Activated CD4-positive, alpha-beta T cell treated with anti-CD3 and anti-CD28 coated beads, Interleukin-2, amount 10 ng/mL, durations not matched to agents 7 days and 5 days (primary cell): ENCODE measurements around the gene MYO16. TPM values are rescaled to one million over a fixed set of nuclear protein-coding genes. Genes with fewer than 3 reads are reported as not detected.

Experiments
- CTCF ChIA-PET: fragments of 350-600 bp; sonication (Branson Sonifier 250); formaldehyde crosslinking; loops from one replicate; lab custom pipeline; 2021; ENCODE audit warnings: antibody characterized with exemption; lab: Charles Lee
- POLR2A ChIA-PET: fragments of 350-600 bp; sonication (Branson Sonifier 250); formaldehyde crosslinking; loops from one replicate; lab custom pipeline; 2021; ENCODE audit warnings: antibody characterized with exemption; lab: Charles Lee
- DNase-seq: peaks from one replicate; pipeline ENCODE4 v3.0.0-alpha.2; 2020
- H3K27ac Mint-ChIP-seq: one replicate; pipeline ENCODE4 v1.8.0; 2021; ENCODE audit warnings: mild to moderate bottlenecking, moderate library complexity, mixed read lengths
- H3K27me3 Mint-ChIP-seq: one replicate; pipeline ENCODE4 v1.8.0; 2021; ENCODE audit warnings: mixed read lengths
- H3K36me3 Mint-ChIP-seq: one replicate; pipeline ENCODE4 v1.8.0; 2021; ENCODE audit warnings: low read depth, mixed read lengths
- H3K4me1 Mint-ChIP-seq: one replicate; pipeline ENCODE4 v1.8.0; 2021; ENCODE audit warnings: mixed read lengths
- H3K4me3 Mint-ChIP-seq: one replicate; pipeline ENCODE4 v1.8.0; 2021; ENCODE audit warnings: mild to moderate bottlenecking, moderate library complexity, mixed read lengths
- H3K9me3 Mint-ChIP-seq: one replicate; pipeline ENCODE4 v1.8.0; 2021; ENCODE audit warnings: mixed read lengths
- total RNA-seq, 2 experiments: library from RNA; stranded (reverse); gene quantifications; one replicate each; pipeline ENCODE4 v1.2.3, GENCODE V29; 2021

MYO16 gene
- total RNA-seq, 2 experiments from 2014 or later, result not detected

DNA sequence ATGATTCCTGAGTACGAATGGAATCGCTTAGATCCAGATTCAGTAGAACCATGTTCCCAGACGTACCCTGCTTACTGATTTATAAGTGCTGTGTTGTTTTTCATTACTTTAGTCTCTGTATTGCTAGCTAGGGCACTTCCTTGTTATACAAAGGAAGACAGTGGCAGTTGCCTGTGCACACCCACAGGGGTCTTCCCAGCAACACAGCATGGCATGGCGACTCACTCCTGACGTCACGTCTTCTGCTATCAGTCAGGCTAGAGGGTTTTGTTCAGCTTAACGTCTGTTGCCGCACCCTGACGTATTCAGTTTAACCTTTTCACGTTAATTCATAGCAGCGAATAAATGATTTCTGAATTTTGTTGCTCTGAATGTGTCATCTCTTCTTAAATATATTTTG lies 295.1 kb downstream of the MYO16 start:
- H3K4me3 Mint-ChIP-seq, result no peak overlapping the region
- H3K9me3 Mint-ChIP-seq, result no peaks in the 10 kb centered on the region
- no peak overlapping the region for H3K27ac Mint-ChIP-seq
- H3K4me1 Mint-ChIP-seq, result peaks cover 2% of the 10 kb centered on the region
- DNase-seq, result no peak
- CTCF ChIA-PET, result interaction anchor here (0.6 kb wide), 1 partner anchor 1161 kb away, joined by 3 read pairs; no protein-coding TSS in a partner anchor
- H3K36me3 Mint-ChIP-seq, result no peaks in the 10 kb centered on the region
- peaks cover 4% of the 10 kb centered on the region for H3K27me3 Mint-ChIP-seq
- POLR2A ChIA-PET, result no interaction called here

DNA sequence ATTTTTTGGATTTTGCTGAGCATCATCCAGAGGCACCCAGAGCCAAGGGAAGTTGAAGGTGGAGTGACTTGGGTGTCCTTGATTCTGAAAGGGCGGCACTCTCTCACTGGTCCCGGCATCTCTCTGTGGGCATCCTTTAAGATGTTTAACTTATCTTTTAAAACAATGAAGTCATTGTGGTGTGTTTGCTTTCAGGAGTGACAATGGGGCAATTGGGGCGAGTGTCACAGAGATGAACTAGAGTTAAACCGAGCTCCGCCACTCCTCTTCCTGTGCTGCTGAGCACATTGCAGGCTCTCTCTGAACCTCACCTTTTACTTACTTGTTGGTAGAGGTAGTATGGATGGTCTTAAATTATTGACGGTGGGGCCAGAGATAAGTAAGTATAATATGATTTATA lies 295.7 kb downstream of the MYO16 start:
- Mint-ChIP-seq H3K9me3 (no peaks in the 10 kb centered on the region), H3K27ac (no peak overlapping the region), H3K27me3 (peaks cover 6% of the 10 kb centered on the region), H3K4me1 (peaks cover 2% of the 10 kb centered on the region), H3K36me3 (no peaks in the 10 kb centered on the region), H3K4me3 (no peak overlapping the region)
- ChIA-PET POLR2A (no interaction called here), CTCF (no interaction called here)
- DNase-seq, result no peak

DNA sequence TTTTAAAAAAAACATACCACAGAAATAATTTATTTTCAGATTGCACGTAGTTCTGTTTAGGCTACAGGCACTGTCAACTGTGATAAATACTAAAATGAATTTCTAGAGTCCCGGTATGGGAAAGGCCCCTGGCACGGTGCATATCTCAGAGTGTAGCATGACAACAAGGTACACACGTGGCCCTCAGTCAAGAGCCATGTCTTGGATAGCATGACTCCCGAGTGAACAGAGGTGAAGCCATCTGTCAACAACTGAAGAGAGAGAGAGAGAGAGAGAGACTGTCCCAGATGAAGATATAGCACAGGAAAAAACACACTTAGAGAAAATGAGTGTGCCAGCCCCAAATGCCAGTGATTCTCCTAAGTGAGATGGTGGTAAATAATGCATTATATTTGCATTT lies 297.5 kb downstream of the MYO16 start:
- no peaks in the 10 kb centered on the region for H3K36me3 Mint-ChIP-seq
- H3K27me3 Mint-ChIP-seq, result peaks cover 13% of the 10 kb centered on the region
- no peak overlapping the region for H3K4me3 Mint-ChIP-seq
- H3K27ac Mint-ChIP-seq, result no peak overlapping the region
- no peaks in the 10 kb centered on the region for H3K9me3 Mint-ChIP-seq
- DNase-seq, result no peak
- H3K4me1 Mint-ChIP-seq, result no peaks in the 10 kb centered on the region
- CTCF ChIA-PET, result no interaction called here
- POLR2A ChIA-PET, result no interaction called here

DNA sequence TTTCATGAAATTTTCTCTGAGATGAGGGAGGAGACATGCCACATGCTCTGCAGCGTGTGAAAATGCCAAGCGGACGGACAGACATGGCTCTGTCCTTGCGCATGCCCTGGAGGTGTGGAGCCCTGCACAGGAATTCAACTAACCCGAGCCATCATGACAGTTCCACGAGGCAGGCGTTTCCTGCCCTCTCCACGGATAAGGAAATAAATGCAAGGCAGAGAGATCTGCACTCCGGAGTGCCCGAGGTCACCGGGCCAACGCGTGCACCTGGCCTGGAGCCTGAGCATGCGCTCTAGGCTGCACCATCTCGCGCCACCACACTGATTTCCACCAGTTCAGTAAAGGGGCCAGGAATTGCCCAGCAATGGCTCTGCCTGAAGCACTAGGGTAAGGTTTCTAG lies 298.2 kb downstream of the MYO16 start:
- Mint-ChIP-seq H3K9me3 (no peaks in the 10 kb centered on the region), H3K27ac (no peak overlapping the region), H3K4me1 (no peaks in the 10 kb centered on the region), H3K27me3 (peaks cover 14% of the 10 kb centered on the region), H3K36me3 (no peaks in the 10 kb centered on the region), H3K4me3 (no peak overlapping the region)
- ChIA-PET CTCF (no interaction called here), POLR2A (no interaction called here)
- DNase-seq, result no peak

DNA sequence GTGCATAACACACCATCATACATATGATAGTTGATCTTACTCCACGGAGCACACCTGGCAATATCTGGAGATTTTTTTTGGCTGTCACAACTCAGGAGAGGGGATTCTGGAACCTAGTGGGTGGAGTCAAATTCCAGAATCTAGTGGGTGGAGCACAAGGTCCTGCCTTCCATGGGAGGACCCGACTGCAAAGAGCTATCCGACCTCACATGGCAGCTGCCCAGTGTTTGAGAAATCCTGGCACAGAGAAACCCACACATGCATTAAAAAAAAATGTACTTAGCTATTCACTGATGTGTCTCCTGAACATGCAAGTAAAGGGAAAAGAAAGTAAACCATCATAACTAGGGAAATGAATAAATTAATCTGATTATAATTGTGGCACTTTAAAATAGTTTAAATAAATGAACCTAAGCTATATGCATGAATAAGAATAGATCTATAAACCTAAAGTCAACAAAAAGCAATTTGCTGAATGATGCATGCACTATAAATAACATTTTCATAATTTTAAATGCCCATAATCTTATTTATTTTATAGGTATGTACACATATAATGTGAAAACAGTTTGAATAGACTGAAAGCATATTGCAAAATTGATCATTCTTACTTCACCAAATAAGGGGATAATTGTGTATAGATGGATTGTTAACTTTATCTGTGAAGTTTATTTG lies 300.3 kb downstream of the MYO16 start:
- Mint-ChIP-seq H3K27me3 (peaks cover 15% of the 10 kb centered on the region), H3K9me3 (no peaks in the 10 kb centered on the region), H3K4me1 (no peaks in the 10 kb centered on the region), H3K36me3 (no peaks in the 10 kb centered on the region), H3K27ac (no peak overlapping the region), H3K4me3 (no peak overlapping the region)
- no peak for DNase-seq
- ChIA-PET CTCF (no interaction called here), POLR2A (no interaction called here)

DNA sequence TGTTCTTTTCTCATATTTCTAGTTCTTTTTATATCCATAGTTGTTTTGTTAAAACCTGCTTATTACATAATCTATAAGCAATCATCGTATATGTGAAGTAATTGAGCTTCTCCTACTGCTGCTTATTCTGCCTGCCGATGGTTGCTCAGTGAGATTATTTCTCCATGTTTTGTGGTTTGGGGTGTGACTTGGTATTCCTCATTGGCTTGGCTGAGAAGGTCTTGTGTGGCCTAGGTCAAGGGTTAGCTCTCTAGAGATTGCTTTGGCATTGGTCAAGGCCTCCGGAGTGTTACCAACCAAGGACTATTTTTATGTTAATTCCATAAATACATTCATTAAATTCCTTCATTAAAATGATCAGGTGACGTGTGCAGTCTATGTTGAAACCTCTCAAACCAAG lies 302.8 kb downstream of the MYO16 start:
- Mint-ChIP-seq H3K27me3 (peaks cover 25% of the 10 kb centered on the region), H3K9me3 (no peaks in the 10 kb centered on the region), H3K4me1 (no peaks in the 10 kb centered on the region), H3K4me3 (no peak overlapping the region), H3K27ac (no peak overlapping the region), H3K36me3 (no peaks in the 10 kb centered on the region)
- no peak for DNase-seq
- ChIA-PET POLR2A (no interaction called here), CTCF (no interaction called here)

DNA sequence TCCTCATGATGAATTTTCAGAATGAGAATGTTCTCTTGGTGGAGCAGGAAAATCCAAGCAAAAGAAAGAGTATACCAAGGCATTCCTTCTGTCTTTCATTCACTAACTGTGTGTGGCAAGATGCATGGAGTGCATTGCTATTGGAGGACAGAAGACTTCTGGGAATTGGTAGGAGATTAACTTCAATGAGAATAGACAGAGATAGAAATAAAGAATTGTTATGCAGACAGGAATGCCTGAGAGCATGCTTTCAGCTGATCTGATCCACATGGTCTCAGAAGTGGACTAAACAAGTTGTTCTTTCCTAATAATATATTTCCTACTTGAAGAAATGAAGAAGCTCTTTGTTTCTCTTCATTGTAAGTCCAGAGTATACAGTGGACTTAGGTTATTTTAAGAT lies 303.6 kb downstream of the MYO16 start:
- H3K36me3 Mint-ChIP-seq, result no peaks in the 10 kb centered on the region
- no peaks in the 10 kb centered on the region for H3K4me1 Mint-ChIP-seq
- H3K27me3 Mint-ChIP-seq, result peaks cover 26% of the 10 kb centered on the region
- ChIA-PET CTCF (no interaction called here), POLR2A (no interaction called here)
- H3K9me3 Mint-ChIP-seq, result no peaks in the 10 kb centered on the region
- H3K27ac Mint-ChIP-seq, result no peak overlapping the region
- H3K4me3 Mint-ChIP-seq, result no peak overlapping the region
- no peak for DNase-seq

DNA sequence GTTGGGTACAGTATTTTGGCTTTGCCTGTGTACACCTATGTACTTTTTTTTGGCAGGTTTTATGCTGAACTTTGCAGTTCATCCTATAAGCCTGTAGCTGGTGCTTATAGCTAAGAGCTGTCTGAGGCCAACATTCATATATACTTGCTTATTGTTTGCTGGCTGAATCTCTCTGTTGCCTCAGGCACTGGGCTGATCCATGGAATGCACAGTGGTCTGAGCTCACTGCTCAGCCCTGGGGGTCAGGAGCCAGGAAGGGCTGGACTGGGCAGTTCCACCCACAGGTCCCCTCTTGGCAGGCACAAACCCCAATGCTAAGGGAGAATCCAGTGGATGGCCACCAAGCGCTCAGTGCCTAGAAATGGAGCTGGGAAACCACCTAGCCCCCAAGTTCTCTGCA lies 308.7 kb downstream of the MYO16 start:
- ChIA-PET CTCF (no interaction called here), POLR2A (no interaction called here)
- H3K27ac Mint-ChIP-seq, result no peak overlapping the region
- DNase-seq, result no peak
- H3K4me1 Mint-ChIP-seq, result no peaks in the 10 kb centered on the region
- H3K9me3 Mint-ChIP-seq, result no peaks in the 10 kb centered on the region
- peaks cover 15% of the 10 kb centered on the region for H3K27me3 Mint-ChIP-seq
- no peaks in the 10 kb centered on the region for H3K36me3 Mint-ChIP-seq
- H3K4me3 Mint-ChIP-seq, result no peak overlapping the region

DNA sequence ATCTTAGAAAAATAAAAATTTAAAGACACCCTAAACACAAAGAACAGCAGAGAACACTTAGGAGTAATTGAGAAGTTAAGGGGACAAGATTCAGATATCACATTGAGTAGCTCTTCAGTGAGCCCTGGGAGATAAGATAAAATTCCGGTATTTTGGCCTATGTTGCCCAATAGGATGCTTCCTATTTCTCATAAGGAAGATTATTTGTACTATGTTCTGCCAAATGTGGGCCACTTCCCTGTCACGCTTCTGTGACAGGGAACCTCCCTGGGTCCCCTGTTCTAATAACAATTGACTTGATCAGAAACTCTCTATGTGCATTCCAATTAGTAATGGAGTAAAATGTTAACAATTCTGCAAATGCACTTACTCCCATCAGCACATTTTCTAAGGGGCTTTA lies 310.7 kb downstream of the MYO16 start:
- H3K4me1 Mint-ChIP-seq, result no peaks in the 10 kb centered on the region
- no peak overlapping the region for H3K27ac Mint-ChIP-seq
- H3K36me3 Mint-ChIP-seq, result no peaks in the 10 kb centered on the region
- CTCF ChIA-PET, result no interaction called here
- no peaks in the 10 kb centered on the region for H3K9me3 Mint-ChIP-seq
- H3K27me3 Mint-ChIP-seq, result peaks cover 9% of the 10 kb centered on the region
- DNase-seq, result no peak
- POLR2A ChIA-PET, result no interaction called here
- H3K4me3 Mint-ChIP-seq, result no peak overlapping the region

DNA sequence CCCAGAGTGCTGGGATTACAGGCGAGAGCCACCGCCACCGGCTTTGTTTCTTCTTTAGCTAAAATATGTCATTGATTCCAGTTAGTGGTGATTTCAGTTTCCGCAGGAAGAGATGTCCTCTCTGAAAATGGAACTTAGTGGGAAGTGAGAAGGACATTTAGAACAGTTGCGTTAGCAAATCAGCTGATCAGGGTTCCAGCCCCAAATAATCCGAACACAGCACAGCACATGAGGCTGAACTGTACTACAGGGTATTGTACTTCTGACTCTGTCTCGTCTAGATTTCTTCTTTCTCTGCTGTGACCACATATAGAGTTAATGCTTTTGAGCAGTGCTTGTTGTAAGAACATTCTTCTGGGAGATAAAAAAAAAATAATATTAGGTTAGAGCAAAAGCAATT lies 314.4 kb downstream of the MYO16 start:
- Mint-ChIP-seq H3K9me3 (no peaks in the 10 kb centered on the region), H3K36me3 (no peaks in the 10 kb centered on the region), H3K4me3 (no peak overlapping the region), H3K4me1 (no peaks in the 10 kb centered on the region), H3K27ac (no peak overlapping the region), H3K27me3 (peaks cover 2% of the 10 kb centered on the region)
- CTCF ChIA-PET, result no interaction called here
- POLR2A ChIA-PET, result no interaction called here
- DNase-seq, result no peak

DNA sequence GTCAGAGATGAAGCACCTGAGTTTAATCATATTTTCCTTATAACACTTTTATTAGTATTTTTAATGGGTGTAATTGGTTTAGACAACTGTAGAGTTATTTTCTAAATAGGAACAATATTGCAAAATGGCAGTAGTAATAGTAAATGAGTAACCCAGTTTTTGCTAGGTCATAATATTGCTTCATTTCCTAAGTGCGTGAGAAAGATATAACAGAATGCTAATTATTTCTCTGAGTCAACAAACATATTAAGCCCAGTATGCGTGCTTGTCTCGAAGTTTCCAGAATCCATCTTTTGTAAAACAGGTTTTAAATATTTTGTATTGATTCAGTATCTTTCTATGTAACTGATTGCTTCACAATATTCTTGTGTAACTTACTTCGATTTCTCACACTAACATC lies 315.3 kb downstream of the MYO16 start:
- H3K27me3 Mint-ChIP-seq, result no peaks in the 10 kb centered on the region
- H3K9me3 Mint-ChIP-seq, result no peaks in the 10 kb centered on the region
- no peak overlapping the region for H3K27ac Mint-ChIP-seq
- CTCF ChIA-PET, result no interaction called here
- POLR2A ChIA-PET, result no interaction called here
- H3K4me1 Mint-ChIP-seq, result no peaks in the 10 kb centered on the region
- H3K4me3 Mint-ChIP-seq, result no peak overlapping the region
- no peaks in the 10 kb centered on the region for H3K36me3 Mint-ChIP-seq
- no peak for DNase-seq

DNA sequence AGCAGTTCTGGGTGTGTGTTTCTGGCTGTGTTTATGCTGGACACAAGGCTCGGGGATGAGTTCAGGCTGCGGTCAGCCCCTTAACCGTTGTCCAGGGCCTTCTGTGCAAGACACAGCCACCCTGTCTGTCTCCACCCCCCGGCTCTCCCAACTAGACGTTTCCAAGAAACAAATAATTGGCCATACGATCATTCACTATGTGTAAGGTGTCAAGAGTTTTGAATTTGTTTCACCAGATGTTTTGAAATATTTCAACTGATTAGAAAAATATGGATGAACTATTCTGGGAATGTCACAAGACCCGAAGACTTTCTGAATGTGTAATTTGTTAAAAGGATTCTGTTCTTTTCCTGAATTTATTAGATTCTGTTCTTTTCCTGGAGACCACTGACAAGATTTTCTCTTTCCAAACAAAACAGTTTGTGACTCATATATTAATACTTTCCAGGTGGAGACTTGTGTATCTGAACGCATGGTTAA lies 318.2 kb downstream of the MYO16 start:
- CTCF ChIA-PET, result no interaction called here
- no peaks in the 10 kb centered on the region for H3K36me3 Mint-ChIP-seq
- DNase-seq, result no peak
- no peak overlapping the region for H3K27ac Mint-ChIP-seq
- H3K4me1 Mint-ChIP-seq, result no peaks in the 10 kb centered on the region
- no peaks in the 10 kb centered on the region for H3K27me3 Mint-ChIP-seq
- no peaks in the 10 kb centered on the region for H3K9me3 Mint-ChIP-seq
- H3K4me3 Mint-ChIP-seq, result no peak overlapping the region
- POLR2A ChIA-PET, result interaction anchor here (0.7 kb wide), 1 partner anchor 44 kb away, joined by 3 read pairs; no protein-coding TSS in a partner anchor

DNA sequence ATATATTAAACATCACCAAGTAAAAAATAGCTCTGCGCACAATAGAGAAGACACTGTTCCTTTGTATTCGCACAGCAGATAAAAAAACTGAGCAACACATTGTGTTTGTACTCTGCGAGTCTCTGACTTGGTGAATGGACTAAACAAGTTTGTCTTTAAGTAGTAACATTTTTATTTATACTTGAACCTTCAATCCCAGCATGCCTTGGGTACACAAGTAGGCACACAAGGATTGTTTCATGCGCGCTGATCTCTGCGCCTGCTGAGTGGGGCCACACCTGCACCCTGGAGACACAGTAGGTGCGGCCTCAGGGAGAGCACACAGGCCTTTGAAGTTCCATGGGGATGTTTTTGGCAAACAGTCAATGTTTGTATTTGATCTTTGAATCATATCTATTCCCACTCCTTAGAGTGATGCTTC lies 318.9 kb downstream of the MYO16 start:
- Mint-ChIP-seq H3K9me3 (no peaks in the 10 kb centered on the region), H3K36me3 (no peaks in the 10 kb centered on the region), H3K27me3 (no peaks in the 10 kb centered on the region), H3K27ac (no peak overlapping the region), H3K4me3 (no peak overlapping the region), H3K4me1 (no peaks in the 10 kb centered on the region)
- CTCF ChIA-PET, result no interaction called here
- POLR2A ChIA-PET, result interaction anchor here (0.7 kb wide), 1 partner anchor 45 kb away, joined by 3 read pairs; no protein-coding TSS in a partner anchor
- no peak for DNase-seq
